HepG2 (cell line): Measurements from ENCODE around the gene MXRA8. TPM values are rescaled to one million over a fixed set of nuclear protein-coding genes. Genes with fewer than 3 reads are reported as not detected.

Source experiments
- DPF2 ChIP-seq: sonication (generic); formaldehyde crosslinking; IDR thresholded peaks from 2 replicates; pipeline ENCODE4 v1.4.0; 2020; ENCODE audit warnings: mild to moderate bottlenecking, low read depth, missing genetic modification reagents, borderline replicate concordance
- ETV5 ChIP-seq: IDR thresholded peaks from 2 replicates; pipeline ENCODE4 v1.6.1; 2018; ENCODE audit warnings: missing biosample characterization, missing genetic modification reagents, inconsistent platforms, borderline replicate concordance
- FOSL2 ChIP-seq: sonication (generic); formaldehyde crosslinking; IDR thresholded peaks from 2 replicates; pipeline ENCODE4 v1.4.0; 2020; ENCODE audit warnings: missing genetic modification reagents
- HDAC2 ChIP-seq: sonication (generic); formaldehyde crosslinking; IDR thresholded peaks from 2 replicates; pipeline ENCODE4 v1.4.0; 2020; ENCODE audit warnings: missing genetic modification reagents
- IRF9 ChIP-seq: sonication (generic); formaldehyde crosslinking; IDR thresholded peaks from 2 replicates; pipeline ENCODE4 v1.8.0; 2022; ENCODE audit warnings: missing genetic modification reagents, mild to moderate bottlenecking, borderline replicate concordance
- KAT8 ChIP-seq: IDR thresholded peaks from 2 replicates; pipeline ENCODE4 v1.6.1; 2016; ENCODE audit warnings: missing genetic modification reagents, missing compliant biosample characterization
- KDM2A ChIP-seq: sonication (generic); formaldehyde crosslinking; IDR thresholded peaks from 2 replicates; pipeline ENCODE4 v1.4.0; 2020; ENCODE audit warnings: low read depth, missing genetic modification reagents, borderline replicate concordance
- MEF2D ChIP-seq: sonication (generic); formaldehyde crosslinking; IDR thresholded peaks from 2 replicates; pipeline ENCODE4 v1.5.1; 2020; ENCODE audit warnings: mild to moderate bottlenecking, missing genetic modification reagents
- MYPOP ChIP-seq: sonication (generic); formaldehyde crosslinking; IDR thresholded peaks from 2 replicates; pipeline ENCODE4 v1.8.1; 2023; ENCODE audit warnings: mild to moderate bottlenecking, moderate library complexity, missing genetic modification reagents
- NFKBIZ ChIP-seq: IDR thresholded peaks from 2 replicates; pipeline ENCODE4 v1.6.1; 2018; ENCODE audit warnings: missing genetic modification reagents, missing compliant biosample characterization
- SAP130 ChIP-seq: IDR thresholded peaks from 2 replicates; pipeline ENCODE4 v1.6.1; 2016; ENCODE audit warnings: low read depth
- SMAD3 ChIP-seq: sonication (generic); formaldehyde crosslinking; IDR thresholded peaks from 2 replicates; pipeline ENCODE4 v1.4.0; 2020; ENCODE audit warnings: missing genetic modification reagents
- TARDBP ChIP-seq: sonication (generic); formaldehyde crosslinking; IDR thresholded peaks from 2 replicates; pipeline ENCODE4 v1.8.0; 2022; ENCODE audit warnings: mild to moderate bottlenecking, missing genetic modification reagents
- TIGD3 ChIP-seq: sonication (generic); formaldehyde crosslinking; IDR thresholded peaks from 2 replicates; pipeline ENCODE4 v1.5.1; 2020; ENCODE audit warnings: mild to moderate bottlenecking, missing genetic modification reagents, borderline replicate concordance
- YY1 ChIP-seq: IDR thresholded peaks from 2 replicates; pipeline ENCODE4 v1.6.1; 2011; ENCODE audit warnings: low read length, low read depth, moderate library complexity, mild to moderate bottlenecking; ENCODE audit not compliant: insufficient read depth, insufficient replicate concordance
- ZBTB14 ChIP-seq: sonication (generic); formaldehyde crosslinking; IDR thresholded peaks from 2 replicates; pipeline ENCODE4 v1.4.0; 2020; ENCODE audit warnings: missing genetic modification reagents
- ZBTB26 ChIP-seq: IDR thresholded peaks from 2 replicates; pipeline ENCODE4 v1.6.1; 2016; ENCODE audit warnings: missing compliant biosample characterization, missing genetic modification reagents, borderline replicate concordance
- ZFP41 ChIP-seq: sonication (generic); formaldehyde crosslinking; IDR thresholded peaks from 2 replicates; pipeline ENCODE4 v1.4.0; 2020; ENCODE audit warnings: mild to moderate bottlenecking, missing genetic modification reagents, borderline replicate concordance
- ZFX ChIP-seq: sonication (generic); formaldehyde crosslinking; IDR thresholded peaks from 2 replicates; pipeline ENCODE4 v1.4.0; 2020; ENCODE audit warnings: mild to moderate bottlenecking, low read depth, missing genetic modification reagents, moderate library complexity
- ZMYM3 ChIP-seq: sonication (generic); formaldehyde crosslinking; IDR thresholded peaks from 2 replicates; pipeline ENCODE4 v1.5.1; 2020; ENCODE audit warnings: mild to moderate bottlenecking, missing genetic modification reagents
- ZNF207 ChIP-seq: fragments of 450-650 bp; IDR thresholded peaks from 2 replicates; pipeline ENCODE4 v1.6.1; 2016; ENCODE audit warnings: antibody characterized with exemption, borderline replicate concordance
- ZNF607 ChIP-seq: sonication (generic); formaldehyde crosslinking; IDR thresholded peaks from 2 replicates; pipeline ENCODE4 v1.5.1; 2020; ENCODE audit warnings: missing genetic modification reagents, mild to moderate bottlenecking, borderline replicate concordance
- ZNF660 ChIP-seq: sonication (generic); formaldehyde crosslinking; IDR thresholded peaks from 2 replicates; pipeline ENCODE4 v1.5.1; 2020; ENCODE audit warnings: mild to moderate bottlenecking, low read depth, missing genetic modification reagents, borderline replicate concordance
- ZNF781 ChIP-seq: sonication (generic); formaldehyde crosslinking; IDR thresholded peaks from 2 replicates; pipeline ENCODE4 v1.5.1; 2020; ENCODE audit warnings: borderline replicate concordance, mild to moderate bottlenecking, missing genetic modification reagents; ENCODE audit errors: not compliant biosample characterization
- ZNF839 ChIP-seq: sonication (generic); formaldehyde crosslinking; IDR thresholded peaks from 2 replicates; pipeline ENCODE4 v1.4.0; 2020; ENCODE audit warnings: missing genetic modification reagents, mild to moderate bottlenecking, borderline replicate concordance
- polyA plus RNA-seq, 8 experiments: library from polyadenylated mRNA; depleted of rRNA in 3 of 8; stranded (reverse) in 7 of 8; unstranded in 1 of 8; fragments of >200 nt; fragmentation: Illumina TruSeq in 4 of 8; extraction: Trizol in 4 of 8; gene quantifications; 2 replicates each; pipeline versions ENCODE4 v1.2.1 to v1.2.3, GENCODE V29; 2011 to 2016; ENCODE audit warnings: low read depth in 4 of 8, missing spikeins in 1 of 8, mixed read lengths in 1 of 8; ENCODE audit not compliant: insufficient read depth in 1 of 8
- total RNA-seq, 5 experiments: library from RNA; depleted of rRNA; stranded (reverse); fragments of >200 nt; fragmentation: Illumina TruSeq; extraction: Trizol; gene quantifications; 2 replicates each; pipeline ENCODE4 v1.2.3, GENCODE V29; 2016; ENCODE audit warnings: low read depth in 1 of 5

MXRA8 gene
- total and polyA plus RNA-seq, 2 of the 13 experiments (the other 11 are each of a cell fraction or from before 2014, with no cell fraction given) = 19.8 to 44.8 TPM

GRCh38 chr1:1361982-1362423 lies 3.6 kb upstream of the MXRA8 start (continued):
- TF ChIP-seq TIGD3 (CRISPR knock-in tag) = no peak
- peak; percentile 82 for TF ChIP-seq ZFX (CRISPR knock-in tag)
- no peak for TF ChIP-seq SMAD3 (CRISPR knock-in tag)
- TF ChIP-seq SAP130 = peak; percentile 73
- TF ChIP-seq NFKBIZ (CRISPR knock-in tag) = no peak
- TF ChIP-seq YY1 = peak; percentile 76
- TF ChIP-seq ZBTB14 (CRISPR knock-in tag) = no peak
- peak; percentile 52; the same call in 1 of the 2 replicates for TF ChIP-seq KDM2A (CRISPR knock-in tag)
- no peak for TF ChIP-seq ZNF207
- TF ChIP-seq DPF2 (CRISPR knock-in tag) = 0 out of 2 replicates have a peak, but pooled peaks have one; percentile 28
- TF ChIP-seq MYPOP = no peak
- no peak for TF ChIP-seq MEF2D
- TF ChIP-seq IRF9 (CRISPR knock-in tag) = 0 out of 2 replicates have a peak, but pooled peaks have one; percentile 37
- peak; percentile 33; the same call in 1 of the 2 replicates for TF ChIP-seq ETV5 (CRISPR knock-in tag)
- TF ChIP-seq HDAC2 (CRISPR knock-in tag) = 0 out of 2 replicates have a peak, but pooled peaks have one; percentile 32
- TF ChIP-seq ZNF660 (CRISPR knock-in tag) = no peak
- TF ChIP-seq FOSL2 (CRISPR knock-in tag) = 0 out of 2 replicates have a peak, but pooled peaks have one; percentile 7
- TF ChIP-seq ZMYM3 (CRISPR knock-in tag) = 0 out of 2 replicates have a peak, but pooled peaks have one; percentile 10
- TF ChIP-seq KAT8 (CRISPR knock-in tag) = 0 out of 2 replicates have a peak, but pooled peaks have one; percentile 21
- TF ChIP-seq ZFP41 (CRISPR knock-in tag) = no peak
- TF ChIP-seq ZBTB26 (CRISPR knock-in tag) = no peak
- TF ChIP-seq TARDBP (CRISPR knock-in tag) = 0 out of 2 replicates have a peak, but pooled peaks have one; percentile 34
- TF ChIP-seq ZNF607 (CRISPR knock-in tag) = no peak
- TF ChIP-seq ZNF839 (CRISPR knock-in tag) = no peak
- peak; percentile 23 for TF ChIP-seq ZNF781 (CRISPR knock-in tag)
